Testis (tissue), 3 donors: ENCODE data around the gene HMCN1. TPM values are rescaled to one million over a fixed set of nuclear protein-coding genes. Genes with fewer than 3 reads are reported as not detected.

Experiments used
- DNase-seq: peaks from one replicate; pipeline ENCODE4 v3.0.0-alpha.2; 2019
- H3K27ac ChIP-seq, 2 donors: fragments of 200-600 bp; sonication (generic); one replicate each; pipeline ENCODE4 v1.5.1; 2019
- H3K27me3 ChIP-seq: fragments of 200-600 bp; sonication (generic); one replicate; pipeline ENCODE4 v1.5.1; 2019
- H3K36me3 ChIP-seq: fragments of 200-600 bp; sonication (generic); one replicate; pipeline ENCODE4 v1.5.1; 2017; ENCODE audit warnings: low read depth; ENCODE audit errors: missing control alignments
- H3K4me1 ChIP-seq: fragments of 200-600 bp; sonication (generic); one replicate; pipeline ENCODE4 v1.5.1; 2019
- H3K4me3 ChIP-seq, 2 donors: fragments of 200-600 bp; sonication (generic); one replicate each; pipeline ENCODE4 v1.5.1; 2017 to 2019
- H3K9me3 ChIP-seq: fragments of 200-600 bp; sonication (generic); one replicate; pipeline ENCODE4 v1.5.1; 2017
- CTCF ChIP-seq, 3 experiments: fragments of 450-650 bp in 2 of 3; fragments of 200-600 bp in 1 of 3; sonication (generic) in 1 of 3; IDR thresholded peaks; one replicate each; pipeline ENCODE4 v1.5.1; 2016 to 2019; ENCODE audit warnings: antibody characterized with exemption in 3 of 3, mild to moderate bottlenecking in 2 of 3, moderate library complexity in 1 of 3
- POLR2A ChIP-seq: fragments of 450-650 bp; IDR thresholded peaks from one replicate; pipeline ENCODE4 v1.6.1; 2017; ENCODE audit warnings: antibody characterized with exemption, mild to moderate bottlenecking, moderate library complexity
- WGBS, 2 donors: methylation state at CpG; one replicate each; pipeline ENCODE4 v1.1.5; 2018; 5-methylcytosine and 5-hydroxymethylcytosine counted together
- intact Hi-C: fragments of 100-400 bp; cut with DNase I; formaldehyde crosslinking; loops from one replicate; pipeline ENCODE4 v1.15.1; 2023; ENCODE audit warnings: low total_unique reads
- polyA plus RNA-seq: library from polyadenylated mRNA; stranded (reverse); fragments of 350-450 nt; fragmentation: Illumina TruSeq; extraction: RNeasy Lipid Tissue Mini Kit (QIAGEN cat#74804); gene quantifications from one replicate; pipeline ENCODE4 v1.2.3, GENCODE V29; 2014; ENCODE audit warnings: low read depth, low replicate concordance; ENCODE audit not compliant: insufficient read depth
- total RNA-seq, 2 donors: library from RNA; depleted of rRNA; stranded (reverse); fragments of >200 nt; gene quantifications; one replicate each; pipeline ENCODE4 v1.2.3, GENCODE V29; 2016

The HMCN1 gene
- total and polyA plus RNA-seq, 3 donors from 2014 or later = 5.2 to 6.2 (median 5.7) TPM

DNA sequence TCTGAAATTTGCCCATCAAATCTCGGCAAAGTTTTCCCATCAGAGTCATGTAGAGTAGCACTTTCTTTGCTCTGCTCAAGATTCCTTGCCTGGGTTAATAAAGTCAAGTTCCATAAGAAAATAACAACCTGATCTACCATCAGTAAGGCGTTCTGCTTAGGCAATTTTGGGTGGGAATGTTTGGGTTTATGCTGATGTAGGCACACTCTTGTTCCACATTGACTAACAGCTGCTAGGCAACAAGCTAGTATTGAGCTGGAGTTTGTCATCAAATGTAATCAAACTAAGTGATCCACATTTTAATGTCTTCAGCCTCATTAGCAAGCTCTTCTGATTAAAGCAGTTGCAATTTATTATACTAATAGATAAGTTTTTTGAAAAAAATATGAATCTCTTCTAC lies 12.1 kb upstream of the HMCN1 start:
- no peak for DNase-seq
- 94 to 96% methylated on average over 2 of the region's 2 CpGs for WGBS, 2 donors
- H3K27me3 ChIP-seq = no peaks in the 10 kb centered on the region
- H3K27ac ChIP-seq = no peak overlapping the region
- H3K36me3 ChIP-seq = no peaks in the 10 kb centered on the region
- intact Hi-C loops = no loop called here
- no peak for TF ChIP-seq POLR2A
- no peak for TF ChIP-seq CTCF (IDR thresholded peaks at IDR 0.05)
- no peaks in the 10 kb centered on the region for H3K9me3 ChIP-seq
- no peaks in the 10 kb centered on the region for H3K4me1 ChIP-seq
- H3K4me3 ChIP-seq = no peak overlapping the region

DNA sequence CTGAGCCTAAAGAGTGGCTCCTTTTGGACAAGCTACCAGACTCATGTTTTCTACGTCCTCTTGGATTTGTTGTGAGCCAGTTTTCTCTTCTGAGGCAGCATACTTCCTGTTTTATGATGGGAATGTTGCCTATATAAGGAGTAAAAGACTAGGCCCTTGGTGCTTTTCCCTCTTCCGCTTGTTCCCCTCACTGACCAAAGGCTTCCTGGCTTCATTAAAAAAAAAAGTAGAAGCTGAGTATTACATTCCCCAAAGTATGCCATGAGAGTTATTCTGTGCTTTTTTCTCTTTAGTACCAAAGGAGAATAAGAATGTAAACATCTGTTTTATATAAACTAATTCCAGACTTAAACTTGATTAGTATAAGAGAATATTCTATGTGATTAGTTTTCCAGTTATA lies 6.5 kb upstream of the HMCN1 start:
- DNase-seq = no peak
- intact Hi-C loops = no loop called here
- H3K4me3 ChIP-seq = no peak overlapping the region
- H3K36me3 ChIP-seq = no peaks in the 10 kb centered on the region
- no peaks in the 10 kb centered on the region for H3K4me1 ChIP-seq
- H3K27me3 ChIP-seq = no peaks in the 10 kb centered on the region
- 77 to 90% methylated on average over 2 of the region's 2 CpGs for WGBS, 2 donors
- no peak for TF ChIP-seq POLR2A
- TF ChIP-seq CTCF (IDR thresholded peaks at IDR 0.05) = no peak
- no peak overlapping the region for H3K27ac ChIP-seq
- no peaks in the 10 kb centered on the region for H3K9me3 ChIP-seq

- no peak for DNase-seq
- no peak overlapping the region for H3K4me3 ChIP-seq
- no peaks in the 10 kb centered on the region for H3K27me3 ChIP-seq
- WGBS, 2 donors = 85 to 96% methylated on average over 1 of the region's 1 CpG
- H3K4me1 ChIP-seq = no peaks in the 10 kb centered on the region
- intact Hi-C loops = no loop called here
- H3K27ac ChIP-seq = no peak overlapping the region
- TF ChIP-seq CTCF (IDR thresholded peaks at IDR 0.05) = no peak
- no peak for TF ChIP-seq POLR2A
- H3K9me3 ChIP-seq = no peaks in the 10 kb centered on the region
- H3K36me3 ChIP-seq = no peaks in the 10 kb centered on the region
Observed at GRCh38 chr1:185731446-185731845, 2.7 kb upstream of the HMCN1 start.

GRCh38 chr1:185732951-185733350 lies 1.2 kb upstream of the HMCN1 start:
- DNase-seq = no peak
- Histone ChIP-seq H3K27me3 (no peaks in the 10 kb centered on the region), H3K4me1 (no peaks in the 10 kb centered on the region), H3K4me3 (no peak overlapping the region), H3K27ac (no peak overlapping the region), H3K9me3 (no peaks in the 10 kb centered on the region), H3K36me3 (no peaks in the 10 kb centered on the region)
- 50 to 63% methylated on average over 5 of the region's 5 CpGs for WGBS, 2 donors
- intact Hi-C loops = no loop called here
- TF ChIP-seq CTCF (IDR thresholded peaks at IDR 0.05) = no peak
- no peak for TF ChIP-seq POLR2A

DNA sequence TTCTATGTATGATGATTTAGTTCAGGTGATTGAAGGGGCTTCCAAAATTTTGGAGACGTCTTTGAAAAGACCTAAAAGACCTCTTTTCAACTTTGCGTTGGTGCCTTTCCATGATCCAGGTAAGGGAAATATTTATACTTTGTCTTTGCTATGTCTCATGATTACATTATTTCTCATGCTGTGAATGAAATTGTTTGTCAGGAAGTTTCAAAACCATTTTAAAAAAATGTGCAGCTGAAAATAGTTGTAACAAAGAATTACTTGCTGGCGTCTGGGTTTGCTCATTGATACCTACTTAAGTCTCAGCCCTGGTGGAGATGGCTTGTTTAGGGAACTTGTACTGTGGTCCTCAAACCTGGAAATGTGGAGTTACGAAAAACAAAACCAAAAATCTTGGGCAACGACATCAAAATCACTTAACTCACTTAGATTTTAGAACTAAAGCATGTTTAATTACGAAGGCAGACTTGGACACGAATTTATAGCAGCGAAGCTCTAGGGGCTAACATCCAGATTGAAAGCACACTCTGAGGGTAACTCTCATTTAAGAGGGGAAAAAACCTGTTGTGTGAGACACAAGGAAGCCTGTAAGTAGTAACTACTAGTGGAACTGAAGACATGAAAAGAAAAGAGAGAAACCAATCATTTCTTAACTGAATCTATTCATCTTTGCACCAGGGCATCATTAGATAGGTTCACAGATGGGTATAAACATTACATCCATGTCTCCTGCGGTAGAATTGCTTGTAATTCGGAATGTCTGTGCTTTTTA lies 924 bp downstream of the HMCN1 start:
- Histone ChIP-seq H3K4me3 (peak overlapping the region; percentile 52 to 60), H3K27me3 (no peaks in the 10 kb centered on the region), H3K9me3 (no peaks in the 10 kb centered on the region), H3K4me1 (no peaks in the 10 kb centered on the region), H3K36me3 (no peaks in the 10 kb centered on the region), H3K27ac (no peak overlapping the region)
- no peak for DNase-seq
- WGBS, 2 donors = 17 to 25% methylated on average over 10 of the region's 10 CpGs
- TF ChIP-seq POLR2A = no peak
- no peak for TF ChIP-seq CTCF (IDR thresholded peaks at IDR 0.05)
- intact Hi-C loops = no loop called here
